ENCODE results near the gene CDCA4.

Gene CDCA4

DNA sequence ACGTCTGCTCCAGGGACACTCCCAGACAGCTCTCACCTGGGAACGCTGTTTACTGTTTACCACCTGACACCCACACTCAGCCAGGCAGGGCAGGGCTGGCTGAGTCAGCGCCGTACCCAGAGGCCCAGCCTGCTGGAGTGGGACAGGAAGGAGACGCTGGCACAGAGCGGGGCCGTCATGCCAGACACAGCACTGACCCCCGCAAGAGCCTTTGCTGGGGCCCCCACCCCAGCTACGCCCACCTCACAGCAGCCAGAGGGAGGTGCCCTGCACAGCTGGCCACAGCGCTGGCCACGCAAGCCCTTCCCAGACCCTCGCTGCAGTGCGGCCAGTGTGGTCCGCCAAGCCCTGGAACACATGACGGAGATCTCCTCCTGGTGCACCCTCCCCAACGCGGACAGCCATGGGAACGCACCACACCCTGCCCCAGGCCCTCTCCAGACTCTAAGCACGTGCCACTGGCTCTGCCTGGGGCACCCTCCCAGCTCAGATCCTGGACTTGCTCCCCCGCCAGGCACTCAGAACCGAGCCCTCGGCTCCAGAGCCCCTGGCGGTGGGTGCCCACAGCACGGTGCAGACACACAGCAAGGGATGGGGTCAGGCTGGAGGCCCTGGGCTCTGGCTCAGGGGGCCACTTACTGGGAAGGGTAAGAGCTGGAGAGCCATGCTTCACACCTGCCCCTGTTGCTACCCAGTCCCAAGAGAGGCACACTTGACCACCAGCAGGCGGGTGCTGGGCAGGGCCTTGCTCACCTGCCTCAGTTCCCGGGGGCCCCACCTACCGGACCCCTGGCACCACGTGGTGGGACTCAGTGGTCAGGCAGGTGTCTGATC lies 48.4 kb downstream of the CDCA4 start:
- no peak for DNase-seq

DNA sequence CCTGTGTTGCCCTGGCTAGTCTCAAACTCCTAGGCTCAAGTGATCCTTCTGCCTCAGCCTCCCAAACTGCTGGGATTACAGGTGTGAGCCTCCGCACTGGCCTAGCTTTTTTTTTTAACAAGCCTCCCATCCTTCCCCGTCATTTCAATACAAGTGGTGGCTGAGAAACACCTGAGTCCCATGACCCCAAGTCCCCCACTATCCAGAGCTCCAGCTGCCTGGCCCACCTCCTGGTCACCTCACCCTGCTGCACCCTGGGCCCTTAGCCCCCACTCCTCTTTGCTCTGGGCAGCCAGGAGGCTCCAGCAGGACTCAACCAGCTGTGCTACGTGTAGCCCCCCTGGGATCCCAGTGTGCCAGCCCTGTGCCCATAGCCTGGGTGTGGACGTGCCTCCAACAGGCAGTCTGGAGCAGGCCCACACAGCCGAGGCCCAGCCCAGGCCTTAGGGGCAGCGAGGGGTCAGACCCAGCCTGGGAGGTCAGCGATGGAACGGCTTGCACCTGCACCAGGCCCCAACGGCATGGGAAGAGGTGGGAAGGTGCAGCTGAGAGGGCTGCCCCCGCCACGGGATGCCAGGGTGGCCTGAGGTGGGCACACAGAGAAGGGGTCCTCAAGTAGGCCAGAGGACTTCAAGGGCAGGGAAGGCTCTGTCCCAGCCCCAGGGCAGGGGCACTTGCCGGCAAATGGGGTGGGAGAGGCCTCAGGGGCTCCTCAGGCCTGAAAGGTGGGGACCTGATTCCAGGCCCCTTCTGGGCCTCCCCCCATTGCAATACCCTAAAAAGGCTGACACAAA lies 49.2 kb downstream of the CDCA4 start:
- no peak for DNase-seq

DNA sequence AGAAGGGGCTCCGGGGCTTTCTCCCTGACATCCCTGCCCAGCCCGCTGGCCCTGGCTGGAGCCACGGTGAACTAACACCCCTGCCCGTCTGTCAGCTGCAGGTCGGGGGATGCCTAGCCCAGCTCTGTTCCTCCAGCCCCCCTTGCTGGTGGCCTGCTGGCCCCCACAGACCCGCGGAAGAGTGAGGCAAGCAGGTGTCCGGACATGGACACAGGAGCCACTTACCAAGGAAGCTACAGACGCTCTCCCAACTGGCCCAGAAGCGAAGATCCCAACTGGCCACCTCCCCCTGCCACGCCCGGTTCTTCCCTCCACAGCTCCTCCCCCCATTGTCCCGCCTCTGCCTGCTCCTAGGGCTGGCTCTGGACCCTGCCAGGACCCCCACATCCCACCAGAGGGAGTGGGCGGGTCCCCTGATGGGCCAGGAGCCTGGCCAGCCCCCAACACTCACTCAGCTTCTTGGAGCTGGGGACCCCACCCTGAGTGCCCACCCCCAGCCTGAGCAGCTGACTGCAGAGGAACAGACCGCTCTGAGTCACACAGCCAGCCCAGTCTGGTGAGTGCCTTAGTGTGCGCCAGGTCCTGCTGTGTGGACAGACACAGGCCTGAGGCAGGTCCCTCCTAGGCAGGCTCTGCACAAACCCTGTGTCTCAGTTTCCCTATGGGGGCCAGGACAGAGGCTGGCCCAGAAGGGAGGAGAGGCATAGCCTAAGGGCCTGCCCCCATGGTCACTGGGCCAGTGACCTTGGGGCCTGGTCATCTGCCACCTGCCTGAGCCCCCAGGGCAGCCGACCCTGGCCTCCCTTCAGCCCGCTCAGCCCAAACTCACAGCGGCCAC lies 50.4 kb downstream of the CDCA4 start:
- DNase-seq: peak; percentile 88

DNA sequence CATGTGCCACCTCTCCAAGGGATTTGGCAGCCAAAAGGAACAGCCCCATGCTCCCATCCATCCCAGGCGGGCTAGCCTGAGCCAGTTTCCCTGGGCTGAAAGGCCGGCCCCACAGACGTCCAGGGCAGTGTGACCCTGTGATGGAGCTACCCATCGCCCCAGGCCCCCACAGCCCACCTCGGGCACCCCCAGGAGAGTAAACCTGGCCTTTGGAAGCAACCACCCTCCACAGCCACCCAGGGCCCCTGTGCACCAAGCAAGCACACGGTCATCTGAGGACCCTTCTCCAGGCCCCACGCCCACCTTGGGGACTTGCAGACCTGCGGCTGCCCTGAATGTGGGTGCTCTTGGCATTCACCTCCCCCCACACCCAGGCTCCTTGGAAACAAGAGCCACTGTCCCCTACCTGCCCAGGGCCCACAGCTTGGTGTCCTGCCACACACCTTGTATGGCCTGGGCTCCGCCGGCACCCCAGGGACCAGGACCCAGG lies 51.1 kb downstream of the CDCA4 start:
- no peak for DNase-seq

DNA sequence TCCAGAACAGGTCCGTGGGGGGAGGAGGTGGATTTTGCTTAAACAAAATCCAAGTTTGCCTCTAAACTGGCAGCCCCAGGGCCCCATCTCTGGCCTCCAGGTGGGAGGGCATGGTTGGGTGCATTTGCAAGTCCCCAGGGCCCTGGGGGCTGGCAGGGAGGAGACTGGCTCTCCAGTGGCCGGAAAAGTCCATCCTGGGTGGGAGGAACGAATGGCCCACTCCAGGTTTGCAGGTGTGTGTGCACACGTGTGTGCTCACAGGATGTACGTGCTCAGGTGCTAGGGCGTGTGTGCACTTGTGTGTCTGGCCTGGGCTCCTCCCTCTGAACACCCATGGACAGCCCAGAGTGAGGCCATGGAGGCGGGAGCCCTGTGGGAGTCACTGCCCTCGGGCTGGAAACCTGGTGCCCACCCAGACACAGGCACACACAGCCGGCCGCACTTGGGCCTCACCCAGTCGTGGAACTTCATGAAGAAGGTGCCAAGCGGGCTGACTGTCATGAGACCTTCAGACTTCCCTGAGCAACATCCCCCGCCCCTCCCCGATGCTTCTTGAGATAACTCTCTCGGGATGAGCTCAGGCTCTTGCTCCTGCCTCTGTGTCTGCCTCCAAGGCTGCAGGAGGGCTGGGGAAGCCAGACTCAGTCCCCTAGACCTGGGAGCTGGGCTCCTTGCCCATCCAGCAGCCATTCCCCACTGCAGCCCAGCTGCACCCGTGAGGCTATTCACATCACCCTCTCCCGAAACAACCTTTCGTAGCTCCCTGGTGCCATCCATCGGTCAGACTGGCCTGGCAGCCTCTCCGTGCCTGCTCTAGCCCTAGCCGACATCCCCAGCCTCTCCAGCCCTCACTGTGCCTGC lies 52.1 kb downstream of the CDCA4 start:
- DNase-seq: peak; percentile 38

DNA sequence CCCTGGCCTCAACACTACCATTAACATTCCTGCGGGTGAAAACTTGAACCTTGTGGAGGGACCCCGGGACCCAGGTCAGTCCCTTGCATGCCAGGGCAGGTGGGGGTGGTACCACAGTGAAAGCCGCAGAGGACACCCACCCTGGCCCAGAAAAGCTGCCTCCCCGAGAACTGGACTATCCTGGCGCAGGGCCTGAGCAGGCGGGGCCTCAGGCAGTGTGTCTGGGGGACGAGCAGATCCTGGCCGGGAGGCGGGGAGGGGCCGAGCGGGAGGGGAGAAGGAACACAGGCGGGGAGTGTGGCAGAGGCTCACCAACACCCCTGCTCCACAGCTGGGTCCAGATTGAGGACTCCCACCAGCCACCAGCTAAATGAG lies 52.7 kb downstream of the CDCA4 start:
- DNase-seq: peak; percentile 67

DNA sequence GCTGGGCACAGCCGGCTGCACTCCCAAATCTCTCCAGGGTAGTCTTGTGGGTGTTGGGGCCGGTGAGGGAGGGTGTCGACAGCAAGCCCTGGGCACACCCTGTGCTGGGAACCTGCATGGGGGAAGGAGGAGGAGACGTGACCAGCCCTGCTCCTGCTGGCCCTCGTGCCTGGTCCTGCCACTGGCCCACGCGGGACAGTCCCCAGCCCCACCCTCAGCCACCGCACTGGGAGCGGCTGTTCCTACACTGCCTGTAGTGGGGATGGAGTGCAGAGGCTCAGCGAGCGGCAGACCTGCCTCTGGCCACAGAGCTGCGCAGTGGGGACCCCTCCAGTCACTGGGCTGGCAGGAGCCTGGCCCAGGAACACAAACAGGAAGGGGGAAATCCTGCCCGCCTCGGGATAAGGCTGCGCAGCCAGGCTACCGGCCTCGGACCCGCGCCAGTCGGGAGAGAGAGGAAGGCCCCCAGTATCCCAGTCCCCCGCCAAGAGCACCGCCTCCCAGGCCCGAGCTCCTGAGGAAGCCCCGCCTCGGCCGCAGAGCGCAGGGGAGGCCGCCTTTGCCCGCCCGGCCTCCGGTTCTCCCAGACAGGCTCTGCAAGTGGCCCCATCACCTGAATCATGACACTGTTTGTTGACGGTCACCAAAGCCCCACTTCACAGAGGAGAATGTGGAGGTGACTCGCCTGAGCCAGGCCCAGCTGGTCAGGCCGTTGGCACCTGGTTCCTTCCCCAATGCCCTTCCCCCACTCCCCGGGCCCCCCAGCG lies 53.3 kb downstream of the CDCA4 start:
- peak; percentile 51 for DNase-seq

DNA sequence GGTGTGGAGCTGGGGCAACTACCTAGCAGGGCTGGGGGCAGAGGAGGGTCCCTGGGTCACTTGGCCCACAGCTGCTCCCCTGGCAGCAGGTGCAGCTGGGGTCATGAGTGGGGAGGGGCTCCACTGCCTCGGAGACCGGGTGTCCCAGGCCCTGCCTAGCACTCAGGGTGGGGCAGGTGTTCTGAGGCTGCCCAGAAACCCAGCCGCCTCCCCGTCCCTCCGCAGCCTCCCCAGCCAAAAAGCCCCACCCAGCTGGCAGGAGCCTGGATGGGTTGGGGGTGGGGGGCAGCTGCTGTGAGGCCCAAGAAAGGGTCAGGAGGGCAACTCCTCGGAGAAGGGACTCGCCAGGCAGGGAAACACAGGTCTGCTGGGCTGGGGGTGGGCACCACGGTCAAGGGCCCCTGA lies 53.9 kb downstream of the CDCA4 start:
- no peak for DNase-seq

DNA sequence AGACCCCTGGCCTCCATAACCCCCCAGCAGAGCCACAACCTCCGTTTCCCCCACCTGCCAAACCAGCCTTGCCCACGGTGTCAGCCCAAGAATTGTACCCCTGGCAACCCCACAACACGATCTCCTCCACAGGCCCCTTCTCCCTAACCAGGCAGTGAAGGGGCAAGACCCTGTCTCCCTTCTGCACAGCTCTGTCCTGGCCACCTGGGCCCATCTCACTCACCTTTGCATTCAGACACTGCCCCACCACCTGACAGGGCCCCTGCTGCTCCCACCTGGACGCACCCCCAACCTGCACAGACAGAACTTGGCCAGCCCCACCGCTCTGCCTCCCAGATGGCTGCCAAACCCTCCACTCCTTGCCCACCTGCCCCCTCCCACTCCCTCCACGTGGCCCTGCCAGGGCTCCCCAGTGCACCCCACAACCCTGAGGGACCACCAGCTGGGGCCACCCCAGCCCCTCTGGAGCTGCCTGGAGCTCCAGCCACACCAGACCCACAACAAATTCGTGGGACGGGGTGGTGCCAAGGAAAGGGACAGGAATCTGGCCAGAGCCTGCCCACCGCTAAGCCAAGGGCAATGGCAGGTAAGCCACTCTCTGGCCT lies 54.5 kb downstream of the CDCA4 start:
- no peak for DNase-seq

DNA sequence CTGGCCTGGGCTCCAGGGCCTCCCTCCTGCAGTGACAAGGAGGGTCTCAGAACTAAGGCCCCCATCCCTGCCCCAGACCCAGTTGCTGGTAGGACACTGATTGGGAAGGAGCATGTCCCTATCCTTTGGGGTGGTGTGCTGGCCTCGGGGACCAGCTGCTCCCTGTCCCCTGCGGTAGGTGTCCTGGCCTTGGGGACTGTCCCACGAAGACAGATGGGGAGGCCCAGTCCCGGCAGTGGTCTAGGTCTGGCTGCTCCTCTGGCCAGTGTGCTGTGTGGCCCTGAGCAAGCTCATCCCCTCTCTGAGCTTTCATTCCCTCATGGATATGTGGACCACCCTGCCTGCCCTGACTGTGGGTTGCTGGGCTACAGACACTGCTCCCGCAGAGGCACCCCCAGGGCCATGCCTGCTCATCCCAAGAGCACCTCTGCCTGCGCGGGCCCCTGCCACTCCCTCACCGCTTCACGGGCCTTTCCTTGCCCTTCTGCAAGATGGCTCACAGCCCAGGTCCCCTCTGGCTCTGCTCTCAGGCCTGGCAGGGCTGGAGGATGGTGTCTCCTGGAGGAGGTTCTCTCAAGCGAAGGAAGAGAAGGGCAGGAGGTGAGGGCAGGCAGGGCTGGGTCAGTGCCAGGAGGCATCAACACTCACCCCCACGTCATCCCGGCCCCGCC lies 55.2 kb downstream of the CDCA4 start:
- no peak for DNase-seq

DNA sequence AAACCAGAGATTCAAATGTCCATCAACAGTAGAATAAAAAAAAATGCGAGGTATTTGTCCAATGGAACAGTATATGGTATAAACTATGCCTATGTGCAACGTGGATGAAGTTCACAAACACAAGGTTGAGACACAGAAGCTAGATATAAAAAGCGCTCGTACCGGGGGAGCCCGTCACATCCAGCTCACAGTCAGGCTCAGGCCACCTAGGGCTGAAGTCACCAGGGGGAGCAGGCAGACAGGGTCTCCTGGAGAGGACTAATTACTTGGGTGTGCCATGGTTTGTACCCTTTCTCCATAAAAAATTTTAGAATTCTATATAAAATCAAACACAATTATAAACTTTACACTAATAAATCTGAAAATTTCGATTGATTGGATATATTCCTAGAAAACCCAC lies 56.3 kb downstream of the CDCA4 start:
- no peak for DNase-seq
